Fibroblast of villous mesenchyme (primary cell): ENCODE results near the gene SYNGR1. TPM values are rescaled to one million over a fixed set of nuclear protein-coding genes. Genes with fewer than 3 reads are reported as not detected.

Experiments
- DNase-seq: peaks from one replicate; pipeline ENCODE4 v3.0.0-alpha.2; 2010; ENCODE audit warnings: low read depth
- H3K4me3 ChIP-seq: 2 replicates; pipeline ENCODE4 v1.5.1; 2011; ENCODE audit warnings: low read depth, mild to moderate bottlenecking, low read length
- total RNA-seq: library from RNA; depleted of rRNA; stranded (reverse); fragments of >200 nt; gene quantifications from 2 replicates; pipeline ENCODE4 v1.2.3, GENCODE V29; 2012
- TF ChIP-seq, protein P1 (sequence below): IDR thresholded peaks from 2 replicates; pipeline ENCODE4 v1.5.1; 2012; ENCODE audit warnings: low read depth, mild to moderate bottlenecking, low read length; ENCODE audit not compliant: insufficient read depth

Gene SYNGR1
- total RNA-seq, 1 donor = 8.6 TPM

DNA sequence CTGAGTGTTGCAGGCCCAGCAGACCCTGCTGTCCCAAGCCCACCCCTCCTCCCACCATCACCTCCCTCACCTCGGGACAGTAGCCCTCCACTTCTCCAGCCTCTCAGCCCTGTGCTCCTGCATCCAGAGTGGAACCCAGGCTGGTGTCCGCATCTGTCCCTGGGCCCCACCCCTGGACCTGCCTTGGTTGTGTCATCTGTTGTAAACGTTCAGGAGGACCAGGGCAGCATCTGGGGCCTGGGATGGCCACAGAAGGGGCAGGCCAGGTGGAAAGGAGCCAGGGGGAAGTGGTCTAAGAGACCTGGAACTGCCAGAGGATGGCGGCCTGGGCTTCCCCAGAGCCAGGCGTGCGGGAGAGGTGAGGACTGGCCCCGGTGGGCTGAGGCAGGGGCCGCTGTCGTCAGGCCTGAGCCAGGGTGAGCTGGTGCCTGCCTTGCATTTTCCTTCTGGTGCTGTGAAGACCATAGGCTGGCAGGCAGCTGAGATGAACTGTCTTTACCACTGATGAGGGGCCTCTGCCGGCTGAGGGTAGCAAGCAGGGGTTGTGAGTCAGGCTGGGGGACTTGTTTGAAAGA lies 80.9 kb downstream of the SYNGR1 start:
- DNase-seq = no peak
- TF ChIP-seq, protein P1, sequence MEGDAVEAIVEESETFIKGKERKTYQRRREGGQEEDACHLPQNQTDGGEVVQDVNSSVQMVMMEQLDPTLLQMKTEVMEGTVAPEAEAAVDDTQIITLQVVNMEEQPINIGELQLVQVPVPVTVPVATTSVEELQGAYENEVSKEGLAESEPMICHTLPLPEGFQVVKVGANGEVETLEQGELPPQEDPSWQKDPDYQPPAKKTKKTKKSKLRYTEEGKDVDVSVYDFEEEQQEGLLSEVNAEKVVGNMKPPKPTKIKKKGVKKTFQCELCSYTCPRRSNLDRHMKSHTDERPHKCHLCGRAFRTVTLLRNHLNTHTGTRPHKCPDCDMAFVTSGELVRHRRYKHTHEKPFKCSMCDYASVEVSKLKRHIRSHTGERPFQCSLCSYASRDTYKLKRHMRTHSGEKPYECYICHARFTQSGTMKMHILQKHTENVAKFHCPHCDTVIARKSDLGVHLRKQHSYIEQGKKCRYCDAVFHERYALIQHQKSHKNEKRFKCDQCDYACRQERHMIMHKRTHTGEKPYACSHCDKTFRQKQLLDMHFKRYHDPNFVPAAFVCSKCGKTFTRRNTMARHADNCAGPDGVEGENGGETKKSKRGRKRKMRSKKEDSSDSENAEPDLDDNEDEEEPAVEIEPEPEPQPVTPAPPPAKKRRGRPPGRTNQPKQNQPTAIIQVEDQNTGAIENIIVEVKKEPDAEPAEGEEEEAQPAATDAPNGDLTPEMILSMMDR = no peak
- no peak overlapping the region for H3K4me3 ChIP-seq

DNA sequence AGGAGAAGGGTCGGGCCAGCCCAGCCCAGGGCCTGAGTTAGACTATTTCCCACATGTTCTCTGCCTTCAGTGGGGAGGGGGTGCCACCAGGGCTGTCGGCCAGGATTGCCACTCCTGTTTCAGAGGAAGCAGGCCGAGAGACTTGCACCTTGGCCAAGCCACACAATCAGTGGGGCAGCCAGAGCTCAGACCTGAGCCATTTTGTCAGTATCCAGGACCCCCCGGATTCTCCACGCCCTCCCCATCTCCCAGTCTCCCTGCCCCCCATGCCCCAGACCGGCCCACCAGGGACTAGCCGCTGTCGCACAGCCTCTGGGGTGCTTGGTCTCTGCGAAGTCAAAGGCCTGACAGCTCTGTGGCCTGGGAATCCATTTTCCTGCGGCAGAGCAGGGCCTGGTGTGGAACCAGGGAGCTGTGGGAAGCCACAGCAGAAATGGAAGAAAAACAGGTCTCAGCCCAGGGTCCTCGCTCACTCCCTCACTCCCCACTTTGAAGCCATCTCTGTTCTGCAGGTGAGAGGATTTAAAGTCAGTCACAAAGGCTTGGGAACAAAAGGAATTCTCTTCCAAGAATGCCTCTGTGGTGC lies 81.5 kb downstream of the SYNGR1 start:
- H3K4me3 ChIP-seq = no peak overlapping the region
- no peak for DNase-seq
- TF ChIP-seq, protein P1 = no peak

DNA sequence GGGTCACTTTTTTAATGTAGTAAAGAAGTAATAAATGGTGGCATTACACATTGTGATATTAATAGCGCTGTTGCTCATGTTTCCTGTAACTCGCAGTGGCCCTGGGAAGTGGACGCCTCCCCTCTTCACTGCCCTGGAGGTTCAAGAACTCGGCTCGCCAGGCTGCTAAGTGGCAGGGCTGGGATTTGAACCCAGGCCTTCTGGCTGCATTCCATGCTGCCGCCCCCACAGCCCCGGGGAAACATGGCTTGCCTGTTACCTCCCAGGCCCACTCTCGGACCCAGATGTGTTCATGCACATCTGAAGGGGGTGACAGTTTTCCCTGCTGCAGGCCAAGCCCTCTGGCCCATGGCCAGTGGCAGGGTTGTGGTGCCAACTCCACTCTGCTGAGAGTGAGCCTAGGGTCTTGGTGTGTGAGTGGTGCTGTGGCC lies 82.0 kb downstream of the SYNGR1 start:
- DNase-seq = peak; percentile 37
- TF ChIP-seq, protein P1 = no peak
- H3K4me3 ChIP-seq = no peak overlapping the region

DNA sequence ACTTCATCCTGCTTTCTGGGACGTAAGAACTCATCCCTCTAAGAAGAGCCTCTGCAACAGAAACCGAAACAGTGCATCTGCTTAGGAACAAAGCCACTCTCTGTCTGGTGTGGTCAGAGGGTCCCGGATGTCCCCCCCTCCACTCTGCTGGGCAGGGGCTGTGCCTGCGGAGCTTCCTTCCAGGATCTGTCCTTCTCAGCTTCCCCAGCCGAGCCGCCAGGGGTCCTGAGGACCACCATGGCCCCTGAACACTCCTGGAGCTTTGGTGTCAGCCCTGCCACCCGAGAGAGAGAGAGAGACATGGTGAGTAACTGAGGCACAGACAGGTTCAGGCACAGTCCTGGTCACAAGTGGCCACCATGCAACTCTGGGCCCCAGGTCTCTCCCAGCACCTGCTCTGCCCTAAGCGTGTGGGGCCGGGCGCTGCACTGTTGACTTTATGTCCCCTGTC lies 82.6 kb downstream of the SYNGR1 start:
- TF ChIP-seq, protein P1 = no peak
- H3K4me3 ChIP-seq = no peak overlapping the region
- no peak for DNase-seq

DNA sequence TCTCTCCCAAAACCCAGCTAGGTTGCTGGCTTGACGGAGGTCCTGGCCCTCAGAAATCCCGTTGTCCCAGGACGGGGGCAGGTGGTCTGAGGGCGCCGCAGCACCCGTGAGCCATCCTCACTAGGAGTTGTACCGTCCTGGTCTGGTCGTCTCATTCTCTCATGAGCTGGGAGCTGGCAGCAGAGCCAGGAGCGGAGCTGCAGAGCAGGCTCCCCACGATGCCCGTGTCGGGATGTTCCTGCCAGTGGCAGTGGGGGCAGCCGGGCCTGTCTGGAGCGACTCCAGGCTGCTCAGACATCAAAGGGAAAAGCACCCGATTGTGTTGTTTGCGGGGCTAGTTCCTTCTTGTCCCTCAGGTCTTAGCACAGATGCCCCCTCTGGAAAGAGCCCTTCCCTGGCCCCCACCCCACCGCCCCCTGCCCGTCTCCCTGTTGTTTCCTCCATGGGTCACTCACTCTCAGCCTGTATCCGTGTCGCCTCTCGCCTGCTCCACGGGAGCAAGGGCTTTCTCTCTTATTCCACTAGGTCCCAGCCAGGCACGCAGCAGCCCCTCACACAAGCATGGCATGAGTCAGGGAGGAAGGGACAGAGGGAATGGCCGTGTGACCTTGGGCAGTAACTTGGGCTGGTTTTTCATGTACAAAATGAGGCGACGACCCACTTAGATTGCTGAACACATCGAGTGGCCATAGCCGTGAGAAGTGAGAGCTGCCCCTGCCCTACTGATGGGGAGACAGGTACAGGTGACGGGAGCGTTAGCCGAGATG lies 83.9 kb downstream of the SYNGR1 start:
- no peak overlapping the region for H3K4me3 ChIP-seq
- DNase-seq = no peak
- TF ChIP-seq, protein P1 = no peak

DNA sequence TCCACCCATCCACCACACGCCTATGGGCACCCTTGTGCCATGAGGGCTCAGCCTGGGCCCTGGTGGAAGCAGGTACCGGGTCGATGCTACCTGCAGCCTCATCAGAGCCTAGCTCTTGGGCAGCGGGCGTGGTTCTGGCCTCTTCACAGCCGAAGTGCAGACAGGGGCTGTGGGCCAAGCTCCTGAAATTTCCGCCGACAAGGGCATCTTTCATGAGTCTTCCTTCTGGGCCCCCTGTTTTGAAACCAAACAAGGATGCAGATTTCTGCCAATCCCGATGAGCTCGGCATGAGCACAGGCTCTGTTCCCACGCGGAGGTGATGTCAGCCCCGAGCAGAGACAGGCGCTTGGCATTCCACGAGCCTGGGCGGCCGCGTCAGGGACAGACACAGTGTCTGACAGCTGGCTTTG lies 84.5 kb downstream of the SYNGR1 start:
- DNase-seq = no peak
- H3K4me3 ChIP-seq = no peak overlapping the region
- TF ChIP-seq, protein P1 = no peak
